H1 (cell line): ENCODE measurements around the gene C19orf38. TPM values are rescaled to one million over a fixed set of nuclear protein-coding genes. Genes with fewer than 3 reads are reported as not detected.
A peak's percentile ranks its signal among the peaks of the same experiment; 100 is the strongest.

Experiments
- ASH2L ChIP-seq: fragments of 200-600, 300-600 bp; sonication (generic); IDR thresholded peaks from one replicate; pipeline ENCODE4 v1.7.1; 2017; ENCODE audit warnings: low read length
- BRCA1 ChIP-seq: IDR thresholded peaks from 2 replicates; pipeline ENCODE4 v1.6.1; 2012; ENCODE audit warnings: low read depth, low read length, improper control_type of control experiment
- JUND ChIP-seq: IDR thresholded peaks from 2 replicates; pipeline ENCODE4 v1.6.1; 2011; ENCODE audit warnings: mild to moderate bottlenecking, improper control_type of control experiment, low read length
- KDM4A ChIP-seq: IDR thresholded peaks from one replicate; pipeline ENCODE4 v1.7.1; 2012; ENCODE audit warnings: low read depth, mild to moderate bottlenecking, moderate library complexity, low read length, inconsistent platforms; ENCODE audit not compliant: severe bottlenecking
- POU5F1 ChIP-seq: IDR thresholded peaks from 2 replicates; pipeline ENCODE4 v1.6.1; 2011; ENCODE audit warnings: low read depth, mild to moderate bottlenecking, low read length, moderate library complexity
- RBBP5 ChIP-seq: IDR thresholded peaks from 2 replicates; pipeline ENCODE4 v1.7.1; 2012; ENCODE audit warnings: low read depth, mild to moderate bottlenecking, inconsistent platforms, low read length, moderate library complexity, borderline replicate concordance
- RFX5 ChIP-seq: IDR thresholded peaks from 2 replicates; pipeline ENCODE4 v1.6.1; 2011; ENCODE audit warnings: low read depth, low read length, improper control_type of control experiment, borderline replicate concordance
- SAP30 ChIP-seq: fragments of 300-600 bp; sonication (generic); IDR thresholded peaks from 2 replicates; pipeline ENCODE4 v1.7.1; 2012; ENCODE audit warnings: low read length, moderate library complexity, mild to moderate bottlenecking, inconsistent platforms; ENCODE audit not compliant: insufficient read depth, insufficient replicate concordance
- TAF7 ChIP-seq: optimal IDR thresholded peaks from 2 replicates; pipeline ENCODE3; 2011; ENCODE audit warnings: low read depth, mild to moderate bottlenecking, inconsistent platforms, low read length, moderate library complexity, borderline replicate concordance
- TEAD4 ChIP-seq: IDR thresholded peaks from 2 replicates; pipeline ENCODE4 v1.6.1; 2012; ENCODE audit warnings: low read depth, low read length, inconsistent platforms, mixed read lengths
- polyA plus RNA-seq, 7 experiments: library from polyadenylated mRNA; depleted of rRNA in 3 of 7; stranded (reverse) in 5 of 7; unstranded in 2 of 7; fragments of >200 nt in 5 of 7; fragments of 200-250 nt in 2 of 7; gene quantifications; 1 replicate in 5 of 7; 2 replicates in 1 of 7; 4 replicates in 1 of 7; pipeline versions ENCODE4 v1.2.1 to v1.2.3, GENCODE V29; 2011 to 2013; ENCODE audit warnings: missing spikeins in 2 of 7, mixed read lengths in 2 of 7
- total RNA-seq: library from RNA; stranded (reverse); fragmentation: NEBNext Ultra II Directional; extraction: Animal tissue kit (Norgen Biotek cat#: 25700); gene quantifications from 2 replicates; pipeline ENCODE4 v1.2.1, GENCODE V29; 2021

Gene C19orf38
- total and polyA plus RNA-seq, 2 of the 8 experiments (the other 6 are each of a cell fraction or from before 2014, with no cell fraction given) = 0.53 TPM; not detected in 1

- TF ChIP-seq TEAD4 (0 out of 2 replicates have a peak, but pooled peaks have one; percentile 44), BRCA1 (no peak), ASH2L (peak; percentile 92), RFX5 (no peak), POU5F1 (no peak), KDM4A (no peak), TAF7 (peak; percentile 85), RBBP5 (no peak), SAP30 (no peak), JUND (no peak)
Observed at GRCh38 chr19:10835754-10836478, 12.3 kb upstream of the C19orf38 start, which contains the start of gene TMED1 (continued).
